ENCODE measurements around the gene MTAP.

MTAP gene

DNA sequence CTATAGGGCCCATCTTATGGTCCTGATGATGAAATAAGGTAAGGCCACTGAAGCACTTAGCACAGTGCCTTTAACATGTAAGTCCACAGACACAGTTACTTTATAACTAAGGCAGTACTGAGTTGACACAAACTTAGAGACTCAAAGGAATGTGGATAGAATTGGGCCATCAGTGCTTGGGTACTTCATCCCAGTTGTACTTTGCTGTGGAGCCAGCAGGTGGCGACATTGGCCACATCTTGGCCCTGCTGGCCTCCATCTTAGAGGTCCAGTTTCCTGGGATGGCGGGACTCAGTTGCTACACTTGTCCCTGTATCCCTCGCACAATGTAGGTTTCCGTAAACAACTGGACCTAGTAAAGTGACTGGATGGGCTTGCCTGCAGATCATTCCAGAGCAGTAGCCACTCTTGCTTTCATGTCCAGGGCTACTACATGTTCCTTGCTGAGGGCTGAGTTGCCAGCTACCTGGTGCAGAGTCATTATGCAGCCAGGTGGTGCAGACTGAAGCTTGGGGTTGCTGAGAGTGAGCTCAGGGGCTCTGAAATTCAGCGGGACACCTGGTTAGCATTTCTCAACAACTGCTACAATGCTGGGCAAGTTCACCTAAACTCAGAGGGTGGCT, 10.6 kb downstream of the MTAP start:
- no peak for TF ChIP-seq EZH2phosphoT487 (IDR thresholded peaks at IDR 0.05; ENCODE audit: borderline replicate concordance, low read length)
- TF ChIP-seq, protein P1, sequence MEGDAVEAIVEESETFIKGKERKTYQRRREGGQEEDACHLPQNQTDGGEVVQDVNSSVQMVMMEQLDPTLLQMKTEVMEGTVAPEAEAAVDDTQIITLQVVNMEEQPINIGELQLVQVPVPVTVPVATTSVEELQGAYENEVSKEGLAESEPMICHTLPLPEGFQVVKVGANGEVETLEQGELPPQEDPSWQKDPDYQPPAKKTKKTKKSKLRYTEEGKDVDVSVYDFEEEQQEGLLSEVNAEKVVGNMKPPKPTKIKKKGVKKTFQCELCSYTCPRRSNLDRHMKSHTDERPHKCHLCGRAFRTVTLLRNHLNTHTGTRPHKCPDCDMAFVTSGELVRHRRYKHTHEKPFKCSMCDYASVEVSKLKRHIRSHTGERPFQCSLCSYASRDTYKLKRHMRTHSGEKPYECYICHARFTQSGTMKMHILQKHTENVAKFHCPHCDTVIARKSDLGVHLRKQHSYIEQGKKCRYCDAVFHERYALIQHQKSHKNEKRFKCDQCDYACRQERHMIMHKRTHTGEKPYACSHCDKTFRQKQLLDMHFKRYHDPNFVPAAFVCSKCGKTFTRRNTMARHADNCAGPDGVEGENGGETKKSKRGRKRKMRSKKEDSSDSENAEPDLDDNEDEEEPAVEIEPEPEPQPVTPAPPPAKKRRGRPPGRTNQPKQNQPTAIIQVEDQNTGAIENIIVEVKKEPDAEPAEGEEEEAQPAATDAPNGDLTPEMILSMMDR (IDR thresholded peaks at IDR 0.05; ENCODE audit: low read depth, low read length, poor library complexity, severe bottlenecking): no peak
- Histone ChIP-seq H3K4me3 (ENCODE audit: low read length) (no peak overlapping the region), H3K27ac (ENCODE audit: low read depth, low read length) (no peak overlapping the region), H3K9me3 (ENCODE audit: control insufficient read depth, insufficient read depth, low read length) (no peaks in the 10 kb centered on the region), H3K4me1 (ENCODE audit: control insufficient read depth, low read length) (no peaks in the 10 kb centered on the region), H3K27me3 (ENCODE audit: control insufficient read depth, low read length) (no peaks in the 10 kb centered on the region), H3K4me2 (ENCODE audit: low read length) (no peak overlapping the region), H3K9me2 (replicated peaks; ENCODE audit: control insufficient read depth, low read length) (no peaks in the 10 kb centered on the region), H3K36me3 (ENCODE audit: control insufficient read depth, low read length) (no peaks in the 10 kb centered on the region), H3K79me2 (ENCODE audit: control insufficient read depth, low read length) (no peaks in the 10 kb centered on the region), H4K20me1 (ENCODE audit: control insufficient read depth, insufficient read depth, low read depth, low read length) (no peaks in the 10 kb centered on the region), H3F3A (ENCODE audit: control insufficient read depth, insufficient read depth) (no peaks in the 10 kb centered on the region)

DNA sequence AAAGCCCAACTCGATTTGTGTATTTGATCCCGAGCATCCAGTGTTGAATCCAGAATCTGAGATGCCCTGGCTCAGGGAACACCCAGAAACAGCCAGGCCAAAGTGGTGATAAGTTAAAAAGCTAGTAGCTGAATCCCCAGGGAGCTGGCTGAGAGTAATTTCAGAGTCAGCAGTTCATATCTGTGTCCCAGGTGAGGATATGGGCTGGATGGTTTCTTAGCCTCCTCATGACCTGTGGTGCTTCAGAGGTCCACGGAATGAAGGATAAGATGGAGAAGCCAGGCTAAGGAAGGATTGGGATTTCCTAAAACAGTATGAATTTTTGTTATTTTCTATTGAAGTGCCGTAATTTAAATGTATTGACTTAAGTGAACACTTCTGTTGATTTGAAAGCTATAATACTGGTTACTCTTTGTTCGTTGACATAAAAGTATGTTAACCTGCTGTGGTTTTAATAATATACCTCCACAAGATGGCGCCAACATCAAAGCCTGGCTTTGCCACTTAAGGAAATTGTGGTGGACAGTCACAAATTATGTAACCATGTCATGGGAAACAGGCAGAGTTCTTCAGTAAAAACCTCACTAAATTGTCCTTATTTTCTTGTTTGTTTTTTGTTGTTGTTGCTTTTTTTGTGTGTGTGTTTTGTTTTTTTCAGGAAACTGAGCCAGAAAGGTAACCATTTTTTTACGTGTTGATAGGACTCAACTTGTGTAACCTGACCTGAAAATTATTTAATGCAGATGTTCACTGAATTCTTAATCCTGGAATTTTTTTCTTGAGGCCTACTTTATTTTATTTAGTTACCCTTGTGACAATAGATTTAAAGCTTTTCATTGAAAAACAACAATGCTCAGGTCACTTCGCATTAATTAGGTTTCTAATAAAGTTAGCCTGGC, 11.4 kb downstream of the MTAP start:
- Histone ChIP-seq H3F3A (ENCODE audit: control insufficient read depth, insufficient read depth) (no peaks in the 10 kb centered on the region), H3K4me3 (ENCODE audit: low read length) (no peak overlapping the region), H3K36me3 (ENCODE audit: control insufficient read depth, low read length) (no peaks in the 10 kb centered on the region), H3K27ac (ENCODE audit: low read depth, low read length) (no peak overlapping the region), H3K9me3 (ENCODE audit: control insufficient read depth, insufficient read depth, low read length) (no peaks in the 10 kb centered on the region), H3K9me2 (replicated peaks; ENCODE audit: control insufficient read depth, low read length) (no peaks in the 10 kb centered on the region), H4K20me1 (ENCODE audit: control insufficient read depth, insufficient read depth, low read depth, low read length) (no peaks in the 10 kb centered on the region), H3K4me2 (ENCODE audit: low read length) (no peak overlapping the region), H3K79me2 (ENCODE audit: control insufficient read depth, low read length) (no peaks in the 10 kb centered on the region), H3K4me1 (ENCODE audit: control insufficient read depth, low read length) (no peaks in the 10 kb centered on the region), H3K27me3 (ENCODE audit: control insufficient read depth, low read length) (no peaks in the 10 kb centered on the region)
- TF ChIP-seq, protein P1 (IDR thresholded peaks at IDR 0.05; ENCODE audit: low read depth, low read length, poor library complexity, severe bottlenecking): no peak
- TF ChIP-seq EZH2phosphoT487 (IDR thresholded peaks at IDR 0.05; ENCODE audit: borderline replicate concordance, low read length): no peak

DNA sequence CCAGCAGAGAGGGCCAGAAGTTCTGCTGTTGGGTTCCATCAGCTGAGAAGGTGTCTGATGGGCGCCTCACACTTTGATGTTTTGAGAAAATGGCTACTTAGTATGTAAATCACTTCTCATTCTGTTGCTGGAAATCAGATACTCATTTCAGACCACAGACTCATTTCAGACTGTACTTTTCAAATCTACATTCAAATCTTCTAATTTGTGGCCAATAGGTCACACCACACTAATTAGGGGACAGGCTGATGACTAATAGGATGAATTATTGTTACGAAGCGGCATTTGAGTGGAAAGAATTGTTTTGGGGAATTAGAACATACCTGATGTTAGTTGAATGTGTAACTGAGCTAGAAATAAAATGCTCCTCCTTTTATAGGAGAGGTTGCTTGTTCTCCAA, 13.2 kb downstream of the MTAP start:
- no peaks in the 10 kb centered on the region for H3F3A ChIP-seq (ENCODE audit: control insufficient read depth, insufficient read depth)
- no peaks in the 10 kb centered on the region for H3K9me2 ChIP-seq (replicated peaks; ENCODE audit: control insufficient read depth, low read length)
- no peak overlapping the region for H3K4me2 ChIP-seq (ENCODE audit: low read length)
- H3K27ac ChIP-seq (ENCODE audit: low read depth, low read length): no peak overlapping the region
- H3K9me3 ChIP-seq (ENCODE audit: control insufficient read depth, insufficient read depth, low read length): no peaks in the 10 kb centered on the region
- H3K79me2 ChIP-seq (ENCODE audit: control insufficient read depth, low read length): no peaks in the 10 kb centered on the region
- no peak overlapping the region for H3K4me3 ChIP-seq (ENCODE audit: low read length)
- H3K4me1 ChIP-seq (ENCODE audit: control insufficient read depth, low read length): no peaks in the 10 kb centered on the region
- no peaks in the 10 kb centered on the region for H3K27me3 ChIP-seq (ENCODE audit: control insufficient read depth, low read length)
- H4K20me1 ChIP-seq (ENCODE audit: control insufficient read depth, insufficient read depth, low read depth, low read length): no peaks in the 10 kb centered on the region
- TF ChIP-seq, protein P1 (IDR thresholded peaks at IDR 0.05; ENCODE audit: low read depth, low read length, poor library complexity, severe bottlenecking): no peak
- TF ChIP-seq EZH2phosphoT487 (IDR thresholded peaks at IDR 0.05; ENCODE audit: borderline replicate concordance, low read length): no peak
- H3K36me3 ChIP-seq (ENCODE audit: control insufficient read depth, low read length): no peaks in the 10 kb centered on the region

Measured in DOHH2 (cell line).